ENCODE results near the gene RABL2B. TPM values are rescaled to one million over a fixed set of nuclear protein-coding genes. Genes with fewer than 3 reads are reported as not detected.
A peak's percentile ranks its signal among the peaks of the same experiment; 100 is the strongest.
"Not testable (repeated sequence)": the region's sequence is repeated elsewhere in the genome, so short reads cannot be mapped to it uniquely, and the experiment has no call there.

Gene RABL2B
- total RNA-seq, 1 experiment from 2014 or later = 19.0 TPM

DNA sequence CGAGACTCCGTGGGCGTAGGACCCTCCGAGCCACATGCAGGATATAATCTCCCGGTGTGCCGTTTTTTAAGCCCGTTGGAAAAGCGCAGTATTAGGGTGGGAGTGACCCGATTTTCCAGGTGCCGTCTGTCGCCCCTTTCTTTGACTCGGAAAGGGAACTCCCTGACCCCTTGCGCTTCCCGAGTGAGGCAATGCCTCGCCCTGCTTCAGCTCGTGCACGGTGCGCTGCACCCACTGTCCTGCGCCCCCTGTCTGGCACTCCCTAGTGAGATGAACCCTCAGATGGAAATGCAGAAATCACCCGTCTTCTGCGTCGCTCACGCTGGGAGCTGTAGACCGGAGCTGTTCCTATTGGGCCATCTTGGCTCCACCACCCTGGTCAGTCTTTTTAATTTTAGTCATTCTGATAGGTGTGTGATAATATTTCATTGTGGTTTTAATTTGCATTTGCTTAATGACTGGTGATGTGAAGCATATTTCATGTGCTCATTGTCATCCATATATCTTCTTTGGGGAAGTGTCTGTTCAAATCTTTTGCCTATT, 26.4 kb downstream of the RABL2B start:
- Histone ChIP-seq H2AFZ (ENCODE audit: low read length) (peak overlapping the region; percentile 78), H3K4me2 (ENCODE audit: insufficient read depth, insufficient read length, low read length) (peak overlapping the region; percentile 60), H3K9ac (ENCODE audit: extremely low read depth, insufficient read length, low read length) (peak overlapping the region; percentile 37)
- H2BK12ac ChIP-seq (ENCODE audit: insufficient read length, low read depth, low read length); H3K18ac ChIP-seq (ENCODE audit: insufficient read length, low read depth, low read length); H3K79me1 ChIP-seq (ENCODE audit: insufficient read depth, low read depth, low read length, poor library complexity, severe bottlenecking); H2BK20ac ChIP-seq (ENCODE audit: low read depth, low read length, poor library complexity, severe bottlenecking); H4K8ac ChIP-seq (replicated peaks; ENCODE audit: insufficient read length, low read depth, low read length); H2BK5ac ChIP-seq (ENCODE audit: insufficient read length, low read length); H3K14ac ChIP-seq (ENCODE audit: insufficient read depth, low read length); H3K36me3 Mint-ChIP-seq (ENCODE audit: insufficient read depth in 1 of 3, low read depth in 3 of 3); H3K27me3 ChIP-seq (ENCODE audit: insufficient read depth, low read length); DNase-seq; H2BK15ac ChIP-seq (ENCODE audit: low read depth, low read length); H3T11ph ChIP-seq (ENCODE audit: low read length); H2BK120ac ChIP-seq (ENCODE audit: low read depth, low read length, poor library complexity, severe bottlenecking); H2AK5ac ChIP-seq (ENCODE audit: insufficient read length, low read length); H3K4ac ChIP-seq (ENCODE audit: low read depth, low read length); H3K23ac ChIP-seq (ENCODE audit: insufficient read length, low read depth, low read length); H3K9me3 Mint-ChIP-seq; H3K27ac ChIP-seq (ENCODE audit: insufficient read length, low read depth, low read length); H4K20me1 ChIP-seq (ENCODE audit: control insufficient read depth, insufficient read depth, insufficient read length); H3K23me2 ChIP-seq (ENCODE audit: insufficient read length, low read depth, low read length, poor library complexity, severe bottlenecking); H3K9me3 ChIP-seq (ENCODE audit: control insufficient read depth, low read depth, low read length); H3K4me1 Mint-ChIP-seq; H4K5ac ChIP-seq (ENCODE audit: insufficient read length, low read depth, low read length); H3K56ac ChIP-seq (ENCODE audit: insufficient read length, low read depth, low read length); H3K79me2 ChIP-seq (ENCODE audit: insufficient read depth, low read length); H4K91ac ChIP-seq (ENCODE audit: insufficient read length, low read depth, low read length); H3K4me1 ChIP-seq (ENCODE audit: insufficient read depth, low read length): not testable (repeated sequence)
- Mint-ChIP-seq H3K4me3 (peak overlapping the region; percentile 82 to 99), H3K27ac (peak overlapping the region; percentile 47 to 94 (median 91); a peak in 6 of 7 replicates), H3K27me3 (ENCODE audit: low read depth) (peaks cover 86% of the 10 kb centered on the region)
- WGBS (ENCODE audit: extremely low coverage, insufficient read length, low lambda C conversion rate) = no CpG with 5 or more reads among the region's 24 CpGs
- TF ChIP-seq, protein P1, sequence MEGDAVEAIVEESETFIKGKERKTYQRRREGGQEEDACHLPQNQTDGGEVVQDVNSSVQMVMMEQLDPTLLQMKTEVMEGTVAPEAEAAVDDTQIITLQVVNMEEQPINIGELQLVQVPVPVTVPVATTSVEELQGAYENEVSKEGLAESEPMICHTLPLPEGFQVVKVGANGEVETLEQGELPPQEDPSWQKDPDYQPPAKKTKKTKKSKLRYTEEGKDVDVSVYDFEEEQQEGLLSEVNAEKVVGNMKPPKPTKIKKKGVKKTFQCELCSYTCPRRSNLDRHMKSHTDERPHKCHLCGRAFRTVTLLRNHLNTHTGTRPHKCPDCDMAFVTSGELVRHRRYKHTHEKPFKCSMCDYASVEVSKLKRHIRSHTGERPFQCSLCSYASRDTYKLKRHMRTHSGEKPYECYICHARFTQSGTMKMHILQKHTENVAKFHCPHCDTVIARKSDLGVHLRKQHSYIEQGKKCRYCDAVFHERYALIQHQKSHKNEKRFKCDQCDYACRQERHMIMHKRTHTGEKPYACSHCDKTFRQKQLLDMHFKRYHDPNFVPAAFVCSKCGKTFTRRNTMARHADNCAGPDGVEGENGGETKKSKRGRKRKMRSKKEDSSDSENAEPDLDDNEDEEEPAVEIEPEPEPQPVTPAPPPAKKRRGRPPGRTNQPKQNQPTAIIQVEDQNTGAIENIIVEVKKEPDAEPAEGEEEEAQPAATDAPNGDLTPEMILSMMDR (conservative IDR thresholded peaks at IDR 0.05) = peak; percentile 33; the same call in 2 of the 3 replicates

DNA sequence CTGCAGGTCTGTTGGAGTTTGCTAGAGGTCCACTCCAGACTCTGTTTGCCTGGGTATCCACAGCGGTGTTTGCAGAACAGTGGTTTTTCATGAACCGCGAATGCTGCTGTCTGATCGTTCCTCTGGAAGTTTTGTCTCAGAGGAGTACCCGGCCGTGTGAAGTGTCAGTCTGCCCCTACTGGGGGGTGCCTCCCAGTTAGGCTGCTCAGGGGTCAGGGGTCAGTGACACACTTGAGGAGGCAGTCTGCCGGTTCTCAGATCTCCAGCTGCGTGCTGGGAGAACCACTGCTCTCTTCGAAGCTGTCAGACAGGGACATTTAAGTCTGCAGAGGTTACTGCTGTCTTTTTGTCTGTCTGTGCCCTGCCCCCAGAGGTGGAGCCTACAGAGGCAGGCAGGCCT, 27.0 kb downstream of the RABL2B start:
- H2BK5ac ChIP-seq (ENCODE audit: insufficient read length, low read length); H2BK20ac ChIP-seq (ENCODE audit: low read depth, low read length, poor library complexity, severe bottlenecking); H3K27me3 ChIP-seq (ENCODE audit: insufficient read depth, low read length); H3K4me1 Mint-ChIP-seq; H2BK120ac ChIP-seq (ENCODE audit: low read depth, low read length, poor library complexity, severe bottlenecking); H3K18ac ChIP-seq (ENCODE audit: insufficient read length, low read depth, low read length); H4K8ac ChIP-seq (replicated peaks; ENCODE audit: insufficient read length, low read depth, low read length); H3K79me1 ChIP-seq (ENCODE audit: insufficient read depth, low read depth, low read length, poor library complexity, severe bottlenecking); H3K9me3 Mint-ChIP-seq; H2AK5ac ChIP-seq (ENCODE audit: insufficient read length, low read length); H3K4ac ChIP-seq (ENCODE audit: low read depth, low read length); H4K91ac ChIP-seq (ENCODE audit: insufficient read length, low read depth, low read length); H4K20me1 ChIP-seq (ENCODE audit: control insufficient read depth, insufficient read depth, insufficient read length); H3K23me2 ChIP-seq (ENCODE audit: insufficient read length, low read depth, low read length, poor library complexity, severe bottlenecking); H3K4me1 ChIP-seq (ENCODE audit: insufficient read depth, low read length); H3K14ac ChIP-seq (ENCODE audit: insufficient read depth, low read length); H3T11ph ChIP-seq (ENCODE audit: low read length); H3K36me3 Mint-ChIP-seq (ENCODE audit: insufficient read depth in 1 of 3, low read depth in 3 of 3); H3K27ac ChIP-seq (ENCODE audit: insufficient read length, low read depth, low read length); H3K79me2 ChIP-seq (ENCODE audit: insufficient read depth, low read length); H3K9ac ChIP-seq (ENCODE audit: extremely low read depth, insufficient read length, low read length); H4K5ac ChIP-seq (ENCODE audit: insufficient read length, low read depth, low read length); H2BK15ac ChIP-seq (ENCODE audit: low read depth, low read length); H2BK12ac ChIP-seq (ENCODE audit: insufficient read length, low read depth, low read length); DNase-seq; H3K56ac ChIP-seq (ENCODE audit: insufficient read length, low read depth, low read length); H3K27ac Mint-ChIP-seq; H3K23ac ChIP-seq (ENCODE audit: insufficient read length, low read depth, low read length); H2AFZ ChIP-seq (ENCODE audit: low read length); H3K9me3 ChIP-seq (ENCODE audit: control insufficient read depth, low read depth, low read length): not testable (repeated sequence)
- Mint-ChIP-seq H3K4me3 (peak overlapping the region; percentile 82 to 99), H3K27me3 (ENCODE audit: low read depth) (peaks cover 89% of the 10 kb centered on the region)
- H3K4me2 ChIP-seq (ENCODE audit: insufficient read depth, insufficient read length, low read length) = peak overlapping the region; percentile 60
- no CpG with 5 or more reads among the region's 9 CpGs for WGBS (ENCODE audit: extremely low coverage, insufficient read length, low lambda C conversion rate)
